GM18909 (cell line): ENCODE data around the gene CELF4.

ENCODE experiments used
- ATAC-seq: cut with Tn5 transposase; IDR thresholded peaks from one replicate; pipeline ENCODE4 v1.9.1; 2021; ENCODE audit warnings: mild to moderate bottlenecking; ENCODE audit not compliant: unreplicated experiment, poor library complexity

CELF4 gene

DNA sequence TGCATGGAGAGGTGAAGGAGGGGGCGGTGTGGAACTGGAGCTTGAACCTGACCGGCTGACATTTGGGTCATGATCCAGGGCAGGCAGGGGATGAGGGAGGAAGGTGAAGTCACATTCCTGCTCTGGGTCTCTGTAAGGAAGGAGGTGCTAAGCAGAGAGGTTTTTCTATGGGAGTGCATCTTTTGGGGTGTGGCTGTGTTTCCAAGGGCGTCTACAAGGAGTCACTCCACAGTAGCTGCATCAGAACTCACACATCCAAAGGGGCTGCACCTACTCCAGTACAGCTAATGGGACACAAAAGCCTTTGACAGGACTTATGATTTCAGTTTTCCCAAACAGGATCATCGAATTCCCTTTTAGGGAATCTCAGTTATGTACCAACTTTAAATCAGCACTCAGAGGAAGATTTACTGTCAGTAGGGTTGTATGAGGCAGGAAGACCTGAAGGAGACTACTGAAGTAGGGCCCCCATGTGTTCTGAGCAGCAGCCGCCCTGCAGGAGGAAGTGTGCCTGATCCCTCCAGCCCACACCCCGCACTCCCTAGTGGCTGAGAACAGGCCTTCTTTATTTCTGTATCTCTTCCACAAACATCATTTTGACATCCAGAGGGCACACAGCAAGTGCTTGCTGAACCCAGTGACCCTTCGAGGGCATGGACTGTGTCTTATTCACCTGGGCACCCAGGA lies 137.2 kb downstream of the CELF4 start:
- ATAC-seq = no peak

DNA sequence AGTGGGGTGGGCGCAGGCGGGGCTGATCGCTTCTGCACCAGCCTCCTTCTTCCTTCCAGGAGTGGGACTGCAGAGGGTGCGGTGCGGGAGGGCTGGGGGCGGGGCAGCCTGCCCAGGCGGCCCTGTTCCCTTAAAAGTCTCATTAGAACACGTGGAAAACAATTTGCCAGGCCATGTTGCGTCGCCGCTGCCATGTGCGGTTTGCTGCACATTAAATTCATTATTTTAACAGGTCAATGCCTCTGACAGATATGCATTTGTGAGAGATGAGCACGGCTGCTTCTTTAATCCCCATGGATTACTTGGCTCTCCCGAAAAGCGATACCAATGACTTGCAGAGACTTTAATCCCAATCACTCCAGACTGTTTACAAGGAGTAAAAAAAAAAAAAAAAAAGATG lies 139.0 kb downstream of the CELF4 start:
- ATAC-seq = no peak

- no peak for ATAC-seq
Observed at GRCh38 chr18:37425222-37425621, 140.4 kb downstream of the CELF4 start.

GRCh38 chr18:37424507-37424906 lies 141.1 kb downstream of the CELF4 start:
- ATAC-seq = no peak

GRCh38 chr18:37422596-37422995 lies 143.0 kb downstream of the CELF4 start:
- no peak for ATAC-seq

DNA sequence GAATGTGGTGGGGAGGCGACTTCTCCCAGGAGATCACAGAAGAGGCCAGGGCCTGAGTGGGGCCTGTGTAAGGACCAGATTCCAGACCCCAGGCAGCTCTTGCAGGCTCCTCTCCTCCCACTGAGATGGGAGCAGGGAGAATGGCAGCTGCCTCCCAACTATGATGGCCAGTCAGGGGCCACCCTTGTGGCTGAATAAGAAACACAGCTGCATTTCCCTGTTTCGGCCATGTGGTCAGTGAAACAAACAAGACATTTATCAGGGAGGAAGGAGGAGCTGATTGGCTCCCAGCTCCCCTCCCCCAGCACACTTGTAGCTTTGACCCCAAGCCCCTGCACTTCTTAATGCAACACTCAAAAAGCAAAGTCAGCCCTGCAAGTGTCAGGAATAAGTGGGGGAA lies 143.5 kb downstream of the CELF4 start:
- ATAC-seq = no peak

DNA sequence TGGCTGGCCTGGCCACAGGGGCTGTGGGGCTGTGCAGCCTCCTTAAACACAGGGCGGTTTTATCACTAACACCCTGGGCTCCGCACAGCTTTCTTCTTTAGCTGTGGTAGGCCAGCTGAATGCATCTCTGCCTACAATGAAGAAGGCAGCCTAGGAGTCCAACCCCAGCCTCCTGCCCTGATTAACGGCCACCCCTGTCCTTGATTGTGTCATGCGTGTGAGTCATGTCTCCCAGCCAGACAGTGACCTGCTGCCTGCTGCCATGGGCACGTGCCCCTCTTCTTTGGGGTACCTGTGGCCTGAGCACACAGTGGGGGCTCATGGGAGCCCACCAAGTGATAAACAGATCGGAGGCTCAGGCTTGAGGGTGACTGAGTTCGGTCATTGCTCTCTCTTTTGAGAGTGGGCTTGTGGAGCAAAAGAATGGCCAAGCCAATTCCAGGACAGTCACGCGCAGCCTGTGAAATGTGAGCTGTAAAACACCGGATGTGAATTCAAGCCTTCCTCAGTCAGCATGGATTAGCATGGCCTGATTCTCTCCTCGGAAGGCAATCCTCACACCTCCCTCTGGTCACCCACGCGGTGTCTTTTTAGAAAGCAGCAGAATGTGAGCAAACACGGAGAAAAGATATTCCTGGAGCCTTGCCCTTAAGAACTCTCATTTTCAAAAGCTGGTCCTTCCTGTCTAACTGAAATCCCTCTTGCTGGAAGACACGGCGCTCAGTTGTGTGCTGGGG lies 144.1 kb downstream of the CELF4 start:
- no peak for ATAC-seq

DNA sequence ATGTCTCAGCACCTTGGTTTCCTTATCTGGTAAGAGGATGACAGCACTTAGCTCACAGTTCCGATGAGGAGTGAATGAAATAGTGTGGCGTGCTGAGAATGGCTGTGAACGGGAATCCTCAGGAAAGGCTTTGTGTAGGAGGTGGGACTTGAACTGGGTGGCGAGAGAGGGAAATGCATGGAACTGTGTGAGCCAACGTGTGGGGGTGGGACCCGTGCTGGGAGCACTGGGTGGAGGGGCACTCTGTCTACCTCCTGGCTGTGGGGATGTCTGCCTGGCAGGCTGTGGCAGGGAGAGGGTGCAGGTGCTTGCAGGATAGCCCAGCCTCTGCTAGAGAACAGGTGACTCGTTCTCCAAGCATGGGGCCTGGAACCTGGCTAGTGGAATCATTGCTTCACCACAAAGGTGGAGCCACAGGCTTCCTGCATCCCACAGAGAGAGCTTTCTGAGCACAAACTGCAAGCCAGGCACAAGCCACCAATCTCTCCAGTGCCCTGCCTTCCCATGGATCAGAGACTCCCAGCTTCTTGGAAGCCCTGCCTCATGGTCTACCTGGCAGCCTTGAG lies 145.2 kb downstream of the CELF4 start:
- ATAC-seq = no peak

DNA sequence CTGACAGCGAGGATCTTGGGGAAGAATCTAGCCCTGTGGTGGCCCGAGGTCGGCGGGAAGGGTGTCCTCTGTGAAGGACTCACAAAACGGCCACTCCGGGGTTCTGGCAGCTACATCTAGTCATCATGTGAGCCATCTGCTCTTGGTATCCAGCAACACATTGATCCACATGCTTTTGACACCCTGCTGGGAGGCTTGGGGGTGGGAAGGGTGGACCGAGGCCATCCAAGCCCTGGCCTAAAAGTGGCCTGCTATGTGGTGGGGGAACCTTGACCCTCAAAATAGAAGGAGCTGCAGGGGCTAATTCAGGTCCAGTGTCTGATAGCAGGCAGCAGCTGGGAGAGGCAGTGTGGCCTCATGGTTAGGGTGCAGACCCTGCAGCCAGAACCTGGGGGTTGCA lies 145.7 kb downstream of the CELF4 start:
- no peak for ATAC-seq

- no peak for ATAC-seq
Observed at GRCh38 chr18:37419315-37419714, 146.3 kb downstream of the CELF4 start.

DNA sequence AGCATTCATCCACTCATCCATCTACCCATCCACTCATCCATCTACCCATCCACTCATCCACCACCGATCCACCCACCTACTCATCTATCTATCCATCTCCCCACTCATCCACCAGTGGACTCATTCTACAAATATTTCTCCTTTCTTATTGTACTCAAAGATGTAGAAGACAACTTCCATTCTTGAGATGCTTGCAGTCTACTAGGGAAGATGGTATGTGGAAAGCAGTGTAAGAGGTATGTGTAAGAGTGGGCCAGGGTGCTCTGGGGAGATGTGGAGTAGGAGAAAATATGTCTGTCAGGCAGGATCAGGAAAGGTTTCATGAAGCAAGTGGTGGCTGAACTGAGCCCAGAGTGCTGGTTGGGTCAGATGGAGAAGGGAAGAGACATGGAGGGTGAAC lies 150.8 kb downstream of the CELF4 start:
- no peak for ATAC-seq

DNA sequence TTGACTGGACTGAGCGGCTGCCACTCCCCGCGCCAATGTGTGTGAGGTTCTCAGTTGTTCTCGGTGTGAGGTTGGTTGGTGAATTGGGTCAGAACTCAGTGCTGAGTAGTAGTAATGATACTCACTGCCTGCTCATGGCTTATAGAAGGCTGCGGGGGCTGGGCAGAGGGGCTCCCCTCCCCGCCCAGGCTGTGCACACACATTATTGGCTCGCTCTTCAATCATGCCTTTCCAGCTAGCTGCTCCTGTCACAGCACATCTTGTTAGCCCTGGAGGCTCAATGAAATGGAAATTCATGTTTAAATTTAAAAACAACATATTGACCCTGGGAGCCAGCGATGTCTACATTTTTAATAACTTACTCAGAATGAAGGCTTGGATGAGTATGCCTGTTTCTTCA lies 152.8 kb downstream of the CELF4 start:
- ATAC-seq = no peak

- no peak for ATAC-seq
Observed at GRCh38 chr18:37412333-37412732, 153.3 kb downstream of the CELF4 start.

DNA sequence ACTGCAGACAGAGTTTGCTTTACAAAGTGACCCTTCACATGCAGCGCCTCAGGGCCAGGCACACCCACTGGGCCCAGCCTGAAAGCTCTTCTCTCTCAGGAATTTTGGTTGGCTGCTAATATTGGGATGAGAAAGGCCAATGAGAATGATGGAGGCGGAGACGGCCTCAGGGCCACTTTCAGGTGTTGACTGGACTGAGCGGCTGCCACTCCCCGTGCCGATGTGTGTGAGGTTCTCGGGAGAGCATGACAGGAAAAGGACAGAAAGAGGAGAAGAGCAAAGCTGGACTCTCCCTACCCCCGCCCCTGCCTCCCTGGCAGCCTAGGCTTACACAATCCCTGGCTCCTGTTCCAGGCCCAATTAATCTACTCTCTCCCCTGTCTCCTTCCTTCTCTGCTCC lies 155.7 kb downstream of the CELF4 start:
- no peak for ATAC-seq

- ATAC-seq = no peak
Observed at GRCh38 chr18:37408676-37409265, 156.8 kb downstream of the CELF4 start.

GRCh38 chr18:37407571-37407970 lies 158.0 kb downstream of the CELF4 start:
- no peak for ATAC-seq

- no peak for ATAC-seq
Observed at GRCh38 chr18:37405772-37406171, 159.8 kb downstream of the CELF4 start.

DNA sequence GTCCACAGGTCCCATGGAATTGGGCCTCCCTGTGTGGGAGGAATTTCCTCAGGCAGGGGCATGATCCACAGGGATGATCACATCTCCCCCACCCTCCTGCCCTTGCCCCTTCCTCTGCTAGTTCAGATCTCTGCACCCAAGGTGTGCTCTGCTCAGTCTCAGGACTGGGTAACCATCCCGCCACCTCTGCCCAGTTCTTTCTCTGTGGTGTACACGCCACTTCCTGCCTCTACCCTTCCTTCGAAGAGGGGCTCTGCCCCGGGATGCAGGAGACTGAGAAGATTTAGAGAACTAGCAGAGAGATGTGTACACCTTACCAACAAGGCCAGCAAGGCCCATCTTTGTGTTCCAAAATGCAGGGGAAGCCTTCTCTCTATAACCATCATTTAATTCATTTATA lies 160.4 kb downstream of the CELF4 start:
- no peak for ATAC-seq

DNA sequence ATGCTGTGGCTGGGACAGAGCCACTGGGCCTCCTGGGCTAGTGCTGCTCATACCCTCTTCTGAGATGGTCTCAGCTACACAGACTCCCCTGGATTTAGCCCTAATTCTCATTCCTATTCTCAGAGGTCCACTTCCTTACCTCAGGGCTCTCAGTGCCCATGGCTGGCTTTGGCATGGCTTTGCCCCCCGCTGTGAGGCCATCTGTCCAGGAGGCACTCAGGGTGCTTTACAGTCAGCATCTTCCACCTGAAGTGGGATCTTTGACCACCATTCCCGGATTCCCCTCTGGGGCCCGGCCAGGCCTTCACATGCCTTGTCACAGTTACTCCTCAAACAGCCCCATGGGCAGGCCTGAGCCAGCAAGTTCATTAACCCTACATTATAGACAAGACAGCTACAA lies 161.8 kb downstream of the CELF4 start:
- ATAC-seq = no peak

GRCh38 chr18:37403100-37403781 lies 162.4 kb downstream of the CELF4 start:
- ATAC-seq = no peak

DNA sequence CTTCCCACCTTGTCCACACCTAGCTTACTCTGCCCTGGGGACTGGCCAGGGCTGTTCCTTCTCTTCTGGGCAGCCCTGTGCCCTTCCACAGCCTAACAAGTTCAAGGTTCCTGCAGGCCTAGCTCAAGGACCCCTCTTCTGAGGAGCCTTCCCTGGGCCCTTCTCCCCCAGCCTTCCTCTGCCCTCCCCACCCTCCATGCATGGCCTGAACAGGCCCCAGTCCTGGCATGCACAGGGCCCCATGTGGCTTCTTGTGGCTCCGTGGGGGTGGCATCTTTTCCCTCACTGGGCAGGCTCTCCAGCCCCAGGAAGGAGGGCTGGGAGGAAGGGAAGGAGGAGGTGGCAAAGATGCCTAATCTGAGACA lies 162.9 kb downstream of the CELF4 start:
- ATAC-seq = no peak
